ENCODE results near the gene ZNF723. TPM values are rescaled to one million over a fixed set of nuclear protein-coding genes. Genes with fewer than 3 reads are reported as not detected.

The ZNF723 gene
- total and polyA plus RNA-seq, 12 donors = not detected

GRCh38 chr19:22882797-22883196 lies 50.7 kb downstream of the ZNF723 start:
- no peaks in the 10 kb centered on the region for H3K36me3 ChIP-seq
- TF ChIP-seq CTCF (IDR thresholded peaks at IDR 0.05) = peak; percentile 21 to 68 (median 53)
- H3K27ac ChIP-seq = no peak overlapping the region
- 1 to 3% methylated on average over 3 of the region's 3 CpGs for WGBS, 2 donors
- intact Hi-C loops (cut with DNase I) = no loop called here
- ATAC-seq = peak in 5 of 8 donors; percentile 47 to 63 (median 59)
- H3K4me1 ChIP-seq = no peaks in the 10 kb centered on the region
- peaks cover 0 to 2% (median 0%) of the 10 kb centered on the region in 7 donors for H3K27me3 ChIP-seq
- DNase-seq = peak in 1 of 2 donors; percentile 5
- no peak overlapping the region for H3K4me3 ChIP-seq
- peaks cover 0 to 41% (median 0%) of the 10 kb centered on the region in 11 donors for H3K9me3 ChIP-seq

GRCh38 chr19:22893855-22894270 lies 61.8 kb downstream of the ZNF723 start:
- intact Hi-C loops (cut with DNase I) = no loop called here
- Histone ChIP-seq H3K4me3 (no peak overlapping the region), H3K27ac (no peak overlapping the region), H3K27me3 (no peaks in the 10 kb centered on the region), H3K9me3 (peaks cover 0 to 97% (median 8%) of the 10 kb centered on the region in 11 donors), H3K36me3 (no peaks in the 10 kb centered on the region), H3K4me1 (no peaks in the 10 kb centered on the region)
- 87 to 88% methylated on average over 33 to 35 of the region's 35 CpGs for WGBS, 2 donors
- no peak for ATAC-seq
- DNase-seq = no peak
- TF ChIP-seq CTCF (IDR thresholded peaks at IDR 0.05) = no peak

- no peak for TF ChIP-seq CTCF (IDR thresholded peaks at IDR 0.05)
- H3K4me1 ChIP-seq = no peaks in the 10 kb centered on the region
- intact Hi-C loops (cut with DNase I) = no loop called here
- 96% methylated on average over 47 of the region's 47 CpGs for WGBS, 2 donors
- H3K36me3 ChIP-seq = no peaks in the 10 kb centered on the region
- H3K4me3 ChIP-seq = no peak overlapping the region
- no peak for ATAC-seq
- no peak for DNase-seq
- peaks cover 0 to 95% (median 0%) of the 10 kb centered on the region in 11 donors for H3K9me3 ChIP-seq
- no peak overlapping the region for H3K27ac ChIP-seq
- H3K27me3 ChIP-seq = no peaks in the 10 kb centered on the region
Measured at GRCh38 chr19:22901431-22902130, 69.5 kb downstream of the ZNF723 start.

Other genes starting within 250 kb of the ZNF723 start
- under 1 TPM in 6 of 10 donors, not detected in 4; 0.09 to 0.17 (median 0.13) TPM for gene ZNF492, start 198.0 kb upstream of the ZNF723 start, total RNA-seq
- gene ZNF492, start 198.0 kb upstream of the ZNF723 start, polyA plus RNA-seq = under 1 TPM in 1 of 2 donors, not detected in 1; 0.06 TPM
- gene ZNF99, start 48.1 kb upstream of the ZNF723 start, total RNA-seq = under 1 TPM in 9 of 10 donors, not detected in 1; 0.04 to 0.29 (median 0.08) TPM
- gene ZNF99, start 48.1 kb upstream of the ZNF723 start, polyA plus RNA-seq = under 1 TPM; 0.04 to 0.15 TPM
- 1 to 10 TPM; 3.1 to 6.8 (median 5.2) TPM for gene ZNF728, start 170.9 kb downstream of the ZNF723 start, total RNA-seq
- gene ZNF728, start 170.9 kb downstream of the ZNF723 start, polyA plus RNA-seq = under 1 TPM; 0.28 to 0.51 TPM